ENCODE measurements around the gene NPAS4.
"Not testable (repeated sequence)": the region's sequence is repeated elsewhere in the genome, so short reads cannot be mapped to it uniquely, and the experiment has no call there.

NPAS4 gene

DNA sequence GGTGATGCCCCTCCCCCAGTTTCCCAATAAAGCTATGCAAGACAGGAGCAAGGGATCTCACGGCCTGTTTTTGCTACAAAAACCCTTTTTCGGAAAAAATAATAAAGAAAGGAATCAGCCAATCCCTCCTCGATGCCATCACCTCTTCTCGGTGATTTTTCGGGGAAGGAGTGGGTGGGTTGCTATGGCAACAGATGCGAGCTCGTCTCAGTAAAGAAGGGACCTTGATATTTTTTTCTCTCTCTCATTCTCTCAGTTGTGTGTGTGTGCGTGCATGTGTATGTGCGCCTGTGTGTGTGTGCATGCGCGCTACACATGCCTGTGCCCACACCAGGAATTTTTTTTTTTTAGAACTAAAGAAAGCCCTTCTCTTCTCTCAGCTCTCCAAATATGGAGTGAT is 3.8 kb upstream of the NPAS4 start:
- Histone ChIP-seq H3K9me3 (ENCODE audit: control insufficient read depth, low read length) (no peaks in the 10 kb centered on the region), H3K36me3 (ENCODE audit: control insufficient read depth, insufficient read depth, low read length) (no peaks in the 10 kb centered on the region), H3K4me1 (ENCODE audit: control insufficient read depth, insufficient read depth, low read length) (peaks cover 34% of the 10 kb centered on the region), H3K4me3 (ENCODE audit: insufficient read depth, low read depth, low read length) (no peak overlapping the region), H3K27ac (ENCODE audit: insufficient read depth, low read depth, low read length, poor library complexity, severe bottlenecking) (no peak overlapping the region), H3K27me3 (ENCODE audit: control insufficient read depth, insufficient read depth, low read length, poor library complexity, severe bottlenecking) (peaks cover 34% of the 10 kb centered on the region)
- 78 to 88% methylated on average over 10 to 11 of the region's 11 CpGs for WGBS, 2 experiments

DNA sequence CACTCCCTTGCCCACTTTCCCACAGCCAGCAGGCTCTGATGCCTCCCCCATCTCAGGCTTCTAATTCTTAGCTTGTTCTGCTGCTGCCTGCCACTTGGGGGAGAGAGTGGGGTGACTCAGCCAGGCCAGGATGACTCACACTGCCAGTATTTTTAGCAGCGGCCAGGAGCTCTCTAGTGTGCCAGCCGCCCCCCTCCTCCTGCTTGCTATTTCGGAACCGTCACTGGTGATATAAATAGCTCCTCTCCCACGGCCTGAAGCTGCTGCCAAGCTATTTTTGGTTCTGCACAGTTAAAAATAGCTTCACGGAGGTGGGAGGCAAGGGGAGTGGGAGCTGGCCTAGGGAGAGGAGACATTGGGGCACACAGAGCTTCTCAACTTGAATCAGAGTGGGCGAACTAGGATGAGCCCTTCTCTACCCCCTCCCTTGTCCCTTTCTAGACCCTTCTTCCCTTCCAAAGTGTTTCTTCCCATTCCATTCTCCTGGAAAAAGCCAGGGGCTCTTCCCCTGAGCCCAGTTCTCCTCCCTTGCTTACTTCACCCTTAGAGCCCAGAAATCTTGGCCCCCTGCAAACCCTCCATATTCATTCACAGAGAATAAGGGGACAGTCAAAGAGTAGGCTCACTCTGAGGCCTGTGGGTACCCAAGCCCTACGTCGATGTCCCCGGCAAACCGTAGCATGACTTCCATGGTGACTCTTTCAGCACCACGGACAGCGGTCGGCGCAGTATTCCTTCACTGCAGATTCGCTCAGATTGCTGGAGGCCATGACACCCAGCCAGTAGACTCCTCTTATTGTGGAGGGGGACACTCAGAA is 2.5 kb upstream of the NPAS4 start:
- Histone ChIP-seq H3K27me3 (ENCODE audit: control insufficient read depth, insufficient read depth, low read length, poor library complexity, severe bottlenecking) (peaks cover 34% of the 10 kb centered on the region), H3K27ac (ENCODE audit: insufficient read depth, low read depth, low read length, poor library complexity, severe bottlenecking) (no peak overlapping the region), H3K4me3 (ENCODE audit: insufficient read depth, low read depth, low read length) (no peak overlapping the region), H3K4me1 (ENCODE audit: control insufficient read depth, insufficient read depth, low read length) (peaks cover 33% of the 10 kb centered on the region), H3K9me3 (ENCODE audit: control insufficient read depth, low read length) (no peaks in the 10 kb centered on the region), H3K36me3 (ENCODE audit: control insufficient read depth, insufficient read depth, low read length) (peaks cover 3% of the 10 kb centered on the region)
- WGBS, 2 experiments, result 8% methylated on average over 16 of the region's 16 CpGs

DNA sequence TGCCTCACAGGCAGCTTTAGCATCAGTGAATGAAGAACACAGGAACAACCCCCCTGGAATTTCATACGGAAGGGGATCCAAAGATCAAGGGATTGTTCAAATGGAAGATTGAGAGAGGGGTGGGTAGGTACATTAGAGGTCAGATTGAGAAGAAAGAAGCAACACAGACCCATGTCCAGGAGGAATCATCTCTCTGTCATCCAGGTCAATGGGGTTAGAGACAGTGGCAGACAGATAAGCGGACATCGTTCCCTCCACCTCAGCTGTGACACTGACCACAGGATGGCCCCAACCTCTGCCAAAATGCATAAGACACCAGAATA is 1.9 kb upstream of the NPAS4 start:
- Histone ChIP-seq H3K9me3 (ENCODE audit: control insufficient read depth, low read length) (no peaks in the 10 kb centered on the region), H3K27ac (ENCODE audit: insufficient read depth, low read depth, low read length, poor library complexity, severe bottlenecking) (no peak overlapping the region), H3K4me1 (ENCODE audit: control insufficient read depth, insufficient read depth, low read length) (peaks cover 29% of the 10 kb centered on the region), H3K4me3 (ENCODE audit: insufficient read depth, low read depth, low read length) (no peak overlapping the region), H3K27me3 (ENCODE audit: control insufficient read depth, insufficient read depth, low read length, poor library complexity, severe bottlenecking) (peaks cover 34% of the 10 kb centered on the region), H3K36me3 (ENCODE audit: control insufficient read depth, insufficient read depth, low read length) (peaks cover 3% of the 10 kb centered on the region)
- 67 to 68% methylated on average over 3 of the region's 3 CpGs for WGBS, 2 experiments

GRCh38 chr11:66419825-66420224 is 1.0 kb upstream of the NPAS4 start:
- Histone ChIP-seq H3K4me1 (ENCODE audit: control insufficient read depth, insufficient read depth, low read length) (peaks cover 29% of the 10 kb centered on the region), H3K27me3 (ENCODE audit: control insufficient read depth, insufficient read depth, low read length, poor library complexity, severe bottlenecking) (peaks cover 34% of the 10 kb centered on the region), H3K4me3 (ENCODE audit: insufficient read depth, low read depth, low read length) (peak overlapping the region; percentile 22), H3K27ac (ENCODE audit: insufficient read depth, low read depth, low read length, poor library complexity, severe bottlenecking) (no peak overlapping the region), H3K36me3 (ENCODE audit: control insufficient read depth, insufficient read depth, low read length) (peaks cover 3% of the 10 kb centered on the region), H3K9me3 (ENCODE audit: control insufficient read depth, low read length) (no peaks in the 10 kb centered on the region)
- WGBS, 2 experiments, result 1 to 2% methylated on average over 30 of the region's 30 CpGs

- H3K27ac ChIP-seq (ENCODE audit: insufficient read depth, low read depth, low read length, poor library complexity, severe bottlenecking), result no peak overlapping the region
- 21% methylated on average over 38 of the region's 38 CpGs for WGBS, 2 experiments
- peaks cover 3% of the 10 kb centered on the region for H3K36me3 ChIP-seq (ENCODE audit: control insufficient read depth, insufficient read depth, low read length)
- H3K4me1 ChIP-seq (ENCODE audit: control insufficient read depth, insufficient read depth, low read length), result peaks cover 29% of the 10 kb centered on the region
- peaks cover 34% of the 10 kb centered on the region for H3K27me3 ChIP-seq (ENCODE audit: control insufficient read depth, insufficient read depth, low read length, poor library complexity, severe bottlenecking)
- no peaks in the 10 kb centered on the region for H3K9me3 ChIP-seq (ENCODE audit: control insufficient read depth, low read length)
- peak overlapping the region; percentile 18 for H3K4me3 ChIP-seq (ENCODE audit: insufficient read depth, low read depth, low read length)
These were observed 814 bp downstream of the NPAS4 start for GRCh38 chr11:66421492-66422205.

DNA sequence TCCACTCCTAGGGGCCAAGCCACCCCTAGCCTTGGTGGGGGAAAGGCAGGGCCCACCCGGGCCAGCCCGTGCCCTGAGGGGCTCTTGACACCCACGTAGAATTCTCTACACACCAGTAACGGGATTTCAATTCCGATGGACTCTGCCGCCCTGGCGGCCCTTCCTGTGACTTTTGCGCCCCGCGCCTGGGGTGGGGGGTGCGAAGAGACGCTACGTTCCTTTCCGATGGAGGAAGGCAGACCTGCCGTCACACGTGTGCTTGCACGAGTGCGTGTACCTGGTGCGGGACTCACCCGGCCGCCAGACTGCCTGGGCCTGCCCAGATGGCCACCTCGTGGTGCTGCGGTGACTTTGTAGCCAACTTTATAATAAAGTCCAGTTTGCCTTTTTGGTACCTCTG is 5.5 kb downstream of the NPAS4 start:
- WGBS, 2 experiments, result 93 to 96% methylated on average over 23 of the region's 23 CpGs
- no peaks in the 10 kb centered on the region for H3K4me1 ChIP-seq (ENCODE audit: control insufficient read depth, insufficient read depth, low read length)
- no peaks in the 10 kb centered on the region for H3K9me3 ChIP-seq (ENCODE audit: control insufficient read depth, low read length)
- peaks cover 3% of the 10 kb centered on the region for H3K36me3 ChIP-seq (ENCODE audit: control insufficient read depth, insufficient read depth, low read length)
- H3K27me3 ChIP-seq (ENCODE audit: control insufficient read depth, insufficient read depth, low read length, poor library complexity, severe bottlenecking), result peaks cover 3% of the 10 kb centered on the region
- H3K27ac ChIP-seq (ENCODE audit: insufficient read depth, low read depth, low read length, poor library complexity, severe bottlenecking), result no peak overlapping the region
- H3K4me3 ChIP-seq (ENCODE audit: insufficient read depth, low read depth, low read length), result no peak overlapping the region

DNA sequence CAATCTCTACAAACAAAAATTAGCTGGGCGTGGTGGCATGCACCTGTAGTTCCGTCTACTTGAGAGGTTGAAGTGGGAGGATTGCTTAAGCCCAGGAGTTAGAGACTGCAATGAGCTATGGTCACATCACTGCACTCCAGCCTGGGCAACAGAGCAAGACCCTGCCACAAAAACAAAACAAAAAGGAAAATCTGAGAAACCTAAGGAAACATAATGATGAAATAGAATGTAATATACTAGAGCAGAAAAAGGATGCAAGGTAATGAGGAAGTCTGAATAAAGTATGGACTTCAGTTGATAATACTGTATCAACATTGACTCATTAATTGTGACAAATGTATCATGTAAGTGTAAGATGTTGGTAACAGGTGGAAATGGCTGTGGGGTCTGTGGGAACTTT is 8.1 kb downstream of the NPAS4 start:
- 74 to 98% methylated on average over 2 of the region's 2 CpGs for WGBS, 2 experiments
- H3K4me1 ChIP-seq (ENCODE audit: control insufficient read depth, insufficient read depth, low read length), result no peaks in the 10 kb centered on the region
- no peaks in the 10 kb centered on the region for H3K9me3 ChIP-seq (ENCODE audit: control insufficient read depth, low read length)
- H3K27me3 ChIP-seq (ENCODE audit: control insufficient read depth, insufficient read depth, low read length, poor library complexity, severe bottlenecking), result no peaks in the 10 kb centered on the region
- no peak overlapping the region for H3K27ac ChIP-seq (ENCODE audit: insufficient read depth, low read depth, low read length, poor library complexity, severe bottlenecking)
- H3K36me3 ChIP-seq (ENCODE audit: control insufficient read depth, insufficient read depth, low read length), result no peaks in the 10 kb centered on the region
- H3K4me3 ChIP-seq (ENCODE audit: insufficient read depth, low read depth, low read length), result no peak overlapping the region

DNA sequence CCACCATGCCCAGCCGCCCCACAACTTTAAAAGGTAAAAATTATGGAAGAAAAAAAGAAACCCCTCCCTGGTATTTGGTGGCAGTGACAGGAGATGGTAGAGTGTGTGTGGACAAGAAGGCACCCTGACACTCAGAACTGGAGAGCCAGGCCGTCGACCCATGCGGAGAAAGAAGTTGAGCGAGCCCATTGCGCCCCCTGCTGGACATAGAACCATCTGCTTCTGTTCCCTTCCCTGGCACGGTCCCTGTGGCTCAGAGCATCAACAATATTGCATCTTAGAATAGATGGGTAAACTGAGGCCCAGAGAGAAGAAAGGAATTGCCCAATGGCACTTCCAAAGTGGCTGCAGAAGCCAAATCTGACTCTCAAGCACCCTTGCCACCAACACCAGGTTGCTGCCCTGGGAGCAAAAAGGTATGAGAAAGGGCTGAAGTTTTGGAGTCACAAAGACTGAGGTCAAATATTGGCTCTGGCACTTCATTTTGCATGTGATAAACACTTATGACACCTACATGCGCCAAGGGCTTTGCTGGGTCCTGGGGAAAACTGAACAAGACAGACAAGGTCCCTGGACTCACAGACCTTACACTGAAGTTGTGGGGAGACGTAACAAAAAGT is 9.3 kb downstream of the NPAS4 start:
- WGBS, 2 experiments, result 33 to 35% methylated on average over 9 of the region's 9 CpGs
- Histone ChIP-seq H3K4me3 (ENCODE audit: insufficient read depth, low read depth, low read length) (no peak overlapping the region), H3K36me3 (ENCODE audit: control insufficient read depth, insufficient read depth, low read length) (peaks cover 2% of the 10 kb centered on the region), H3K27me3 (ENCODE audit: control insufficient read depth, insufficient read depth, low read length, poor library complexity, severe bottlenecking) (no peaks in the 10 kb centered on the region), H3K27ac (ENCODE audit: insufficient read depth, low read depth, low read length, poor library complexity, severe bottlenecking) (no peak overlapping the region), H3K9me3 (ENCODE audit: control insufficient read depth, low read length) (no peaks in the 10 kb centered on the region), H3K4me1 (ENCODE audit: control insufficient read depth, insufficient read depth, low read length) (no peaks in the 10 kb centered on the region)

- not testable (repeated sequence) for H3K36me3 ChIP-seq (ENCODE audit: control insufficient read depth, insufficient read depth, low read length); H3K27ac ChIP-seq (ENCODE audit: insufficient read depth, low read depth, low read length, poor library complexity, severe bottlenecking); H3K4me3 ChIP-seq (ENCODE audit: insufficient read depth, low read depth, low read length); H3K4me1 ChIP-seq (ENCODE audit: control insufficient read depth, insufficient read depth, low read length); H3K27me3 ChIP-seq (ENCODE audit: control insufficient read depth, insufficient read depth, low read length, poor library complexity, severe bottlenecking); H3K9me3 ChIP-seq (ENCODE audit: control insufficient read depth, low read length)
These were observed 10.5 kb downstream of the NPAS4 start for GRCh38 chr11:66431287-66431686.

DNA sequence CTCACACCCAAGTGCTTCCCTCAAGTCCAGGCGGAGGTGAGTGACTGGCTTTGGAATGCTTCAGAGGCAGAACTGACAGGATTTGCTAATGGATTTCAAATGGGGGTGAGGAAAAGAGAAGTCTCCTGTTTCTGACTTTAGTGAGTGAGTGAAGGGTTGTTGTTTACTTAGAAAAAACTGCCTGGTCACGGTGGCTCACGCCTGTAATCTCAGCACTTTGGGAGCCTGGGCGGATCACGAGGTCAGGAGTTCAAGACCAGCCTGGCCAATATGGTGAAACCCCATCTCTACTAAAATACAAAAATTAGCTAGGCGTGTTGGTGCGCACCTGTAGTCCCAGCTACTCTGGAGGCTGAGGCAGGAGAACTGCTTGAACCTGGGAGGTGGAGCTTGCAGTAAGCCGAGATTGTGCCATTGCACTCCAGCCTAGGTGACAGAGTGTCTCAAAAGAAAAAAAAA is 11.1 kb downstream of the NPAS4 start:
- not testable (repeated sequence) for H3K4me1 ChIP-seq (ENCODE audit: control insufficient read depth, insufficient read depth, low read length); H3K27ac ChIP-seq (ENCODE audit: insufficient read depth, low read depth, low read length, poor library complexity, severe bottlenecking); H3K9me3 ChIP-seq (ENCODE audit: control insufficient read depth, low read length); H3K4me3 ChIP-seq (ENCODE audit: insufficient read depth, low read depth, low read length); H3K36me3 ChIP-seq (ENCODE audit: control insufficient read depth, insufficient read depth, low read length); H3K27me3 ChIP-seq (ENCODE audit: control insufficient read depth, insufficient read depth, low read length, poor library complexity, severe bottlenecking)
- WGBS, 2 experiments, result 89 to 92% methylated on average over 8 of the region's 8 CpGs
